Muscle of leg (tissue), 11 donors: ENCODE data around the gene CDK10. TPM values are rescaled to one million over a fixed set of nuclear protein-coding genes. Genes with fewer than 3 reads are reported as not detected.

Source experiments
- DNase-seq: peaks from one replicate; pipeline ENCODE4 v3.0.0; 2013
- H3K27ac ChIP-seq: one replicate; pipeline ENCODE4 v1.5.1; 2013; ENCODE audit warnings: mild to moderate bottlenecking, low read length, control low read depth
- H3K27me3 ChIP-seq: one replicate; pipeline ENCODE4 v1.6.1; 2013; ENCODE audit warnings: low read length; ENCODE audit not compliant: control insufficient read depth, insufficient read depth
- H3K36me3 ChIP-seq: one replicate; pipeline ENCODE4 v1.6.1; 2013; ENCODE audit warnings: low read length; ENCODE audit not compliant: control insufficient read depth, insufficient read depth
- H3K4me1 ChIP-seq: one replicate; pipeline ENCODE4 v1.6.1; 2013; ENCODE audit warnings: low read length; ENCODE audit not compliant: control insufficient read depth, insufficient read depth
- H3K4me3 ChIP-seq: one replicate; pipeline ENCODE4 v1.5.1; 2013; ENCODE audit warnings: low read length, control low read depth
- H3K9me3 ChIP-seq: replicated peaks from 2 replicates; pipeline ENCODE4 v1.6.1; 2013; ENCODE audit warnings: low read depth, low read length; ENCODE audit not compliant: control insufficient read depth
- WGBS: methylation state at CpG from one replicate; pipeline ENCODE4 v1.1.5; 2013; ENCODE audit warnings: missing lambda C conversion rate; ENCODE audit not compliant: insufficient coverage; 5-methylcytosine and 5-hydroxymethylcytosine counted together
- polyA plus RNA-seq, 8 donors: library from polyadenylated mRNA; unstranded; fragments of 120-200 nt; gene quantifications; one replicate each; pipeline versions ENCODE4 v1.2.1 to v1.2.3, GENCODE V29; 2013; ENCODE audit warnings: inconsistent platforms in 1 of 8, low replicate concordance in 1 of 8; ENCODE audit not compliant: insufficient read length in 8 of 8, insufficient read depth in 1 of 8
- total RNA-seq: library from RNA; stranded (reverse); fragments of 120-200 nt; gene quantifications from one replicate; pipeline ENCODE4 v1.2.4, GENCODE V29; 2013

Gene CDK10
- total and polyA plus RNA-seq, 9 donors: 44.4 to 65.0 (median 53.9) TPM

GRCh38 chr16:89732918-89733242 lies 46.4 kb downstream of the CDK10 start:
- Histone ChIP-seq H3K27ac (no peak overlapping the region), H3K4me1 (peaks cover 8% of the 10 kb centered on the region), H3K27me3 (no peaks in the 10 kb centered on the region), H3K36me3 (peaks cover 94% of the 10 kb centered on the region), H3K9me3 (no peaks in the 10 kb centered on the region), H3K4me3 (no peak overlapping the region)
- 96% methylated on average over 7 of the region's 9 CpGs for WGBS
- no peak for DNase-seq

- WGBS: 87% methylated on average over 13 of the region's 17 CpGs
- H3K36me3 ChIP-seq: peaks cover 94% of the 10 kb centered on the region
These were observed 46.8 kb downstream of the CDK10 start for GRCh38 chr16:89733322-89733721.

GRCh38 chr16:89733792-89734191 lies 47.3 kb downstream of the CDK10 start:
- H3K27me3 ChIP-seq: no peaks in the 10 kb centered on the region
- no peaks in the 10 kb centered on the region for H3K9me3 ChIP-seq
- 95% methylated on average over 20 of the region's 21 CpGs for WGBS
- no peak overlapping the region for H3K27ac ChIP-seq
- H3K4me3 ChIP-seq: no peak overlapping the region
- peaks cover 8% of the 10 kb centered on the region for H3K4me1 ChIP-seq
- H3K36me3 ChIP-seq: peaks cover 97% of the 10 kb centered on the region
- DNase-seq: no peak

More at GRCh38 chr16:89733322-89733721, 46.8 kb downstream of the CDK10 start:
- H3K4me3 ChIP-seq: no peak overlapping the region
- H3K27me3 ChIP-seq: no peaks in the 10 kb centered on the region
- no peak for DNase-seq
- H3K9me3 ChIP-seq: no peaks in the 10 kb centered on the region
- H3K27ac ChIP-seq: no peak overlapping the region
- peaks cover 8% of the 10 kb centered on the region for H3K4me1 ChIP-seq

GRCh38 chr16:89736554-89736953 lies 50.1 kb downstream of the CDK10 start:
- H3K4me1 ChIP-seq: no peaks in the 10 kb centered on the region
- DNase-seq: no peak
- H3K27me3 ChIP-seq: no peaks in the 10 kb centered on the region
- H3K9me3 ChIP-seq: no peaks in the 10 kb centered on the region
- H3K36me3 ChIP-seq: peaks cover 91% of the 10 kb centered on the region
- H3K4me3 ChIP-seq: no peak overlapping the region
- WGBS: 74% methylated on average over 3 of the region's 3 CpGs
- no peak overlapping the region for H3K27ac ChIP-seq

GRCh38 chr16:89737341-89738071 lies 51.0 kb downstream of the CDK10 start:
- peaks cover 90% of the 10 kb centered on the region for H3K36me3 ChIP-seq
- no peaks in the 10 kb centered on the region for H3K27me3 ChIP-seq
- no peak overlapping the region for H3K27ac ChIP-seq
- 86% methylated on average over 14 of the region's 20 CpGs for WGBS
- no peak overlapping the region for H3K4me3 ChIP-seq
- DNase-seq: no peak
- no peaks in the 10 kb centered on the region for H3K9me3 ChIP-seq
- H3K4me1 ChIP-seq: no peaks in the 10 kb centered on the region

GRCh38 chr16:89738072-89738377 lies 51.5 kb downstream of the CDK10 start:
- Histone ChIP-seq H3K27ac (no peak overlapping the region), H3K36me3 (peaks cover 85% of the 10 kb centered on the region), H3K4me3 (no peak overlapping the region), H3K9me3 (no peaks in the 10 kb centered on the region), H3K27me3 (no peaks in the 10 kb centered on the region), H3K4me1 (no peaks in the 10 kb centered on the region)
- 91% methylated on average over 13 of the region's 14 CpGs for WGBS
- DNase-seq: no peak

- H3K36me3 ChIP-seq: peaks cover 81% of the 10 kb centered on the region
- 73% methylated on average over 20 of the region's 20 CpGs for WGBS
These were observed 52.2 kb downstream of the CDK10 start for GRCh38 chr16:89738538-89739317.

GRCh38 chr16:89739383-89739782 lies 52.9 kb downstream of the CDK10 start:
- Histone ChIP-seq H3K36me3 (peaks cover 80% of the 10 kb centered on the region), H3K9me3 (no peaks in the 10 kb centered on the region), H3K4me3 (no peak overlapping the region), H3K4me1 (no peaks in the 10 kb centered on the region), H3K27ac (no peak overlapping the region), H3K27me3 (no peaks in the 10 kb centered on the region)
- DNase-seq: no peak
- WGBS: 93% methylated on average over 9 of the region's 9 CpGs

More at GRCh38 chr16:89738538-89739317, 52.2 kb downstream of the CDK10 start:
- Histone ChIP-seq H3K27ac (no peak overlapping the region), H3K4me1 (no peaks in the 10 kb centered on the region), H3K27me3 (no peaks in the 10 kb centered on the region), H3K4me3 (no peak overlapping the region), H3K9me3 (no peaks in the 10 kb centered on the region)
- no peak for DNase-seq

GRCh38 chr16:89741342-89742014 lies 55.0 kb downstream of the CDK10 start:
- peaks cover 71% of the 10 kb centered on the region for H3K36me3 ChIP-seq
- no peaks in the 10 kb centered on the region for H3K4me1 ChIP-seq
- 80% methylated on average over 5 of the region's 11 CpGs for WGBS
- H3K9me3 ChIP-seq: no peaks in the 10 kb centered on the region
- no peak for DNase-seq
- H3K27ac ChIP-seq: no peak overlapping the region
- no peak overlapping the region for H3K4me3 ChIP-seq
- no peaks in the 10 kb centered on the region for H3K27me3 ChIP-seq

GRCh38 chr16:89742948-89743347 lies 56.5 kb downstream of the CDK10 start:
- no peak overlapping the region for H3K27ac ChIP-seq
- H3K36me3 ChIP-seq: peaks cover 64% of the 10 kb centered on the region
- 64% methylated on average over 4 of the region's 4 CpGs for WGBS
- H3K4me3 ChIP-seq: no peak overlapping the region
- no peaks in the 10 kb centered on the region for H3K27me3 ChIP-seq
- no peaks in the 10 kb centered on the region for H3K4me1 ChIP-seq
- no peaks in the 10 kb centered on the region for H3K9me3 ChIP-seq
- DNase-seq: no peak
